Spleen (tissue), 7 donors: ENCODE data around the gene ZNF784.

Source experiments
- POLR2A ChIP-seq, 3 donors: fragments of 450-650 bp; IDR thresholded peaks; one replicate each; pipeline ENCODE4 v1.5.1; 2017; ENCODE audit warnings: antibody characterized with exemption in 3 of 3, mild to moderate bottlenecking in 1 of 3
- POLR2AphosphoS5 ChIP-seq, 3 donors: sonication (generic); formaldehyde crosslinking; IDR thresholded peaks; one replicate each; pipeline ENCODE4 v1.5.1; 2017; ENCODE audit warnings: antibody characterized with exemption in 3 of 3
- TF ChIP-seq, protein P1 (sequence below), 11 experiments: fragments of 200-600 bp in 7 of 11; fragments of 450-650 bp in 4 of 11; sonication (generic) in 4 of 11; IDR thresholded peaks in 8 of 11; conservative IDR thresholded peaks in 3 of 11; 1 replicate in 7 of 11; 2 replicates in 4 of 11; pipeline versions ENCODE4 v1.4.0 to v1.8.0; 2016 to 2021; ENCODE audit warnings: antibody characterized with exemption in 11 of 11, inconsistent platforms in 4 of 11, mild to moderate bottlenecking in 1 of 11
- donor health status: DM: no; HTN: no; CAD: no; lungs with moderate emphysema.
- donor health status: DM: no; HTN: no; CAD: no.
- donor health status: DM: no; HTN: no; CAD: no.

DNA sequence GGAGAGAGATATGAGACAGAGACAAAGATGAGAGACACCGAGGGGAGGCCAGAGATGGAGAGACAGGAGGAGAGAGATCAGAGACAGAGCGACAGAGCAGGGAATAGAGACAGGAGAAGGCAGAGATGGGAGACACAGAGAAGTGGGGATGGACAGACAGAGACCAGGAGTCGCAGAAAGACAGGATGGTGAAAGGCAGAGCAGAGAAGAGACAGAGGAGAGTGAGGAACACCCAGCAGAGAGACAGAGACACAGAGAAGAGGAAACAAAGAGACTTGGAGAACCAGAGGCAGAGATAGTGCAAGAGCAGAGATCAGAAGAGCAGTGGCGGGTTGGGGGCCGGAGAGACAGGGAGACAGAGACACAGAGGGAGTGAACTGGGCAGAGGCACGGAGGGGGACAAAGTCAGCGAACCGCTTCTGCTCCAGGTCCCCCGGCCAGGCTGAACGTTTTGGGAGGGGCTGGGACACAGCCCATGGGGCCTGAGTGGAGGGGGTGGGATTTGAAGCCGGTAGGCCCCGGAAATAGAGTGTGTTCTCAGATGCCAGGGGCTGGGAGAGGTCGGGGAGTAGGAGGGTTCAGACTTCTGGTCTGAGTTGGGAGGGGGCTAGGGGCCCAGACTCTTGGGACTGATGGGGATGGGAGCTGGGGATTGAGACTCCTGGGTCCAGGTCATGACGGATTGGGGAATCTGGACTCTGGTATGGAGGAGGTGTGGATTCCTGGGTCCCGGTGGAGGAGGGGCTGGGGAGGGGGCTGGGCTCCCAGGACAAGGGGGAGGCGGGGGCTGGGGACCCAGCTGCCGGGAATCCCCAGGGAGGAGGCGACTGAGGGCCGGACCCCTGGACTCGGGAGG, 44.4 kb downstream of the ZNF784 start:
- TF ChIP-seq POLR2A (IDR thresholded peaks at IDR 0.05) = no peak
- TF ChIP-seq, protein P1, sequence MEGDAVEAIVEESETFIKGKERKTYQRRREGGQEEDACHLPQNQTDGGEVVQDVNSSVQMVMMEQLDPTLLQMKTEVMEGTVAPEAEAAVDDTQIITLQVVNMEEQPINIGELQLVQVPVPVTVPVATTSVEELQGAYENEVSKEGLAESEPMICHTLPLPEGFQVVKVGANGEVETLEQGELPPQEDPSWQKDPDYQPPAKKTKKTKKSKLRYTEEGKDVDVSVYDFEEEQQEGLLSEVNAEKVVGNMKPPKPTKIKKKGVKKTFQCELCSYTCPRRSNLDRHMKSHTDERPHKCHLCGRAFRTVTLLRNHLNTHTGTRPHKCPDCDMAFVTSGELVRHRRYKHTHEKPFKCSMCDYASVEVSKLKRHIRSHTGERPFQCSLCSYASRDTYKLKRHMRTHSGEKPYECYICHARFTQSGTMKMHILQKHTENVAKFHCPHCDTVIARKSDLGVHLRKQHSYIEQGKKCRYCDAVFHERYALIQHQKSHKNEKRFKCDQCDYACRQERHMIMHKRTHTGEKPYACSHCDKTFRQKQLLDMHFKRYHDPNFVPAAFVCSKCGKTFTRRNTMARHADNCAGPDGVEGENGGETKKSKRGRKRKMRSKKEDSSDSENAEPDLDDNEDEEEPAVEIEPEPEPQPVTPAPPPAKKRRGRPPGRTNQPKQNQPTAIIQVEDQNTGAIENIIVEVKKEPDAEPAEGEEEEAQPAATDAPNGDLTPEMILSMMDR (IDR thresholded peaks at IDR 0.05 in 8 of 11, conservative IDR thresholded peaks at IDR 0.05 in 3 of 11) = no peak
- TF ChIP-seq POLR2AphosphoS5 (IDR thresholded peaks at IDR 0.05) = no peak
